ENCODE results near the gene ZBTB16.

DNA sequence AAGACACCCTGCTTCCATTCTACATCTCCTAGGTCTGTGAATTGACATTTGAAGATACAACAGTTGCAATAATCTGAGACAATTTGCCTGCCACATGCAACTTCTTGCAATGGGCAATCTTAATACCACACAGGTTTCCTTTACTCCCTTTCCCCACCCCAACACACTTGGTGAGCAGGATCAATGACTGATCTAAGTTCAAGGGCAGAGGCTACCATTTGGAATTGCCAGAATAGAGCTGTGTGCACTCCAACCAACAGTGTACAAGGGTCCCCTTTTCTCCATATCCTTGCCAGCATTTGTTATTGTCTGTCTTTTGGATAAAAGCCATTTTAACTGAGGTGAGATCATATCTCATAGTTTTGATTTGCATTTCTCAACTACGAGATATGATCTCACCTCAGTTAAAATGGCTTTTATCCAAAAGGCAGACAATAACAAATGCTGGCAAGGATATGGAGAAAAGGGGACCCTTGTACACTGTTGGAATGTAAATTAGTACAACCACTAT is 233.7 kb downstream of the ZBTB16 start:
- TF ChIP-seq, protein P1, sequence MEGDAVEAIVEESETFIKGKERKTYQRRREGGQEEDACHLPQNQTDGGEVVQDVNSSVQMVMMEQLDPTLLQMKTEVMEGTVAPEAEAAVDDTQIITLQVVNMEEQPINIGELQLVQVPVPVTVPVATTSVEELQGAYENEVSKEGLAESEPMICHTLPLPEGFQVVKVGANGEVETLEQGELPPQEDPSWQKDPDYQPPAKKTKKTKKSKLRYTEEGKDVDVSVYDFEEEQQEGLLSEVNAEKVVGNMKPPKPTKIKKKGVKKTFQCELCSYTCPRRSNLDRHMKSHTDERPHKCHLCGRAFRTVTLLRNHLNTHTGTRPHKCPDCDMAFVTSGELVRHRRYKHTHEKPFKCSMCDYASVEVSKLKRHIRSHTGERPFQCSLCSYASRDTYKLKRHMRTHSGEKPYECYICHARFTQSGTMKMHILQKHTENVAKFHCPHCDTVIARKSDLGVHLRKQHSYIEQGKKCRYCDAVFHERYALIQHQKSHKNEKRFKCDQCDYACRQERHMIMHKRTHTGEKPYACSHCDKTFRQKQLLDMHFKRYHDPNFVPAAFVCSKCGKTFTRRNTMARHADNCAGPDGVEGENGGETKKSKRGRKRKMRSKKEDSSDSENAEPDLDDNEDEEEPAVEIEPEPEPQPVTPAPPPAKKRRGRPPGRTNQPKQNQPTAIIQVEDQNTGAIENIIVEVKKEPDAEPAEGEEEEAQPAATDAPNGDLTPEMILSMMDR (IDR thresholded peaks at IDR 0.05; ENCODE audit: insufficient read depth, low read length), result no peak
- no peak for TF ChIP-seq POLR2AphosphoS5 (IDR thresholded peaks at IDR 0.05; ENCODE audit: low read depth)
- no peak for TF ChIP-seq GABPA (IDR thresholded peaks at IDR 0.05; ENCODE audit: low read depth)
- TF ChIP-seq, protein P2, sequence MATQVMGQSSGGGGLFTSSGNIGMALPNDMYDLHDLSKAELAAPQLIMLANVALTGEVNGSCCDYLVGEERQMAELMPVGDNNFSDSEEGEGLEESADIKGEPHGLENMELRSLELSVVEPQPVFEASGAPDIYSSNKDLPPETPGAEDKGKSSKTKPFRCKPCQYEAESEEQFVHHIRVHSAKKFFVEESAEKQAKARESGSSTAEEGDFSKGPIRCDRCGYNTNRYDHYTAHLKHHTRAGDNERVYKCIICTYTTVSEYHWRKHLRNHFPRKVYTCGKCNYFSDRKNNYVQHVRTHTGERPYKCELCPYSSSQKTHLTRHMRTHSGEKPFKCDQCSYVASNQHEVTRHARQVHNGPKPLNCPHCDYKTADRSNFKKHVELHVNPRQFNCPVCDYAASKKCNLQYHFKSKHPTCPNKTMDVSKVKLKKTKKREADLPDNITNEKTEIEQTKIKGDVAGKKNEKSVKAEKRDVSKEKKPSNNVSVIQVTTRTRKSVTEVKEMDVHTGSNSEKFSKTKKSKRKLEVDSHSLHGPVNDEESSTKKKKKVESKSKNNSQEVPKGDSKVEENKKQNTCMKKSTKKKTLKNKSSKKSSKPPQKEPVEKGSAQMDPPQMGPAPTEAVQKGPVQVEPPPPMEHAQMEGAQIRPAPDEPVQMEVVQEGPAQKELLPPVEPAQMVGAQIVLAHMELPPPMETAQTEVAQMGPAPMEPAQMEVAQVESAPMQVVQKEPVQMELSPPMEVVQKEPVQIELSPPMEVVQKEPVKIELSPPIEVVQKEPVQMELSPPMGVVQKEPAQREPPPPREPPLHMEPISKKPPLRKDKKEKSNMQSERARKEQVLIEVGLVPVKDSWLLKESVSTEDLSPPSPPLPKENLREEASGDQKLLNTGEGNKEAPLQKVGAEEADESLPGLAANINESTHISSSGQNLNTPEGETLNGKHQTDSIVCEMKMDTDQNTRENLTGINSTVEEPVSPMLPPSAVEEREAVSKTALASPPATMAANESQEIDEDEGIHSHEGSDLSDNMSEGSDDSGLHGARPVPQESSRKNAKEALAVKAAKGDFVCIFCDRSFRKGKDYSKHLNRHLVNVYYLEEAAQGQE (IDR thresholded peaks at IDR 0.05; ENCODE audit: insufficient replicate concordance, low read depth), result no peak
- TF ChIP-seq SPI1 (IDR thresholded peaks at IDR 0.05; ENCODE audit: borderline replicate concordance, low read depth), result no peak

Data from HL-60 (cell line).